Upper lobe of left lung (tissue), 4 donors: ENCODE measurements around the gene ARNT2.

ENCODE experiments used
- POLR2A ChIP-seq, 4 donors: fragments of 450-650 bp; IDR thresholded peaks; one replicate each; pipeline ENCODE4 v1.5.1; 2016 to 2017; ENCODE audit warnings: antibody characterized with exemption in 4 of 4, mild to moderate bottlenecking in 2 of 4
- POLR2AphosphoS5 ChIP-seq, 2 donors: sonication (generic); formaldehyde crosslinking; IDR thresholded peaks; one replicate each; pipeline ENCODE4 v1.5.1; 2017; ENCODE audit warnings: antibody characterized with exemption in 2 of 2
- TF ChIP-seq, protein P1 (sequence below), 6 experiments: fragments of 450-650 bp in 4 of 6; fragments of 200-600 bp in 2 of 6; sonication (generic) in 2 of 6; IDR thresholded peaks; one replicate each; pipeline ENCODE4 v1.5.1; 2016 to 2019; ENCODE audit warnings: antibody characterized with exemption in 6 of 6

DNA sequence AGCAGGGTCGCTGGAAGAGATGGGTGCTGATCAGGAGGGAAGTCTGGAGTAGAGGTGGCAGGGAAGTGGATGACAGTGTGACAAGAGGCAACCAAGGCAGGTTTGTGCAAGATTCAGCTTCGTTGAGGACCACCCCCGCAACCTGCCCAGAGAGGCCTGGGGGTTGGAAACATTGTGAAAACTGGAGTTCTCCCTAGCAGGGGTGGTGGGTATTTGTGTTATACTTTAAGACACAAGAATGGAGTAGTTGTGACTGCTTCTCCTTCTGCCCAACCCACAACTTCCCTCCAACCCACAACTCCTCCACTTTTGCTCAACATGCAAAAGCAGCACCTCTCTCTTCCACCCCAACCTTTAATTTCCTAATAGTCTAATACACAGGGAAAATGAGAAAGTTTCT is 8.6 kb upstream of the ARNT2 start:
- TF ChIP-seq, protein P1, sequence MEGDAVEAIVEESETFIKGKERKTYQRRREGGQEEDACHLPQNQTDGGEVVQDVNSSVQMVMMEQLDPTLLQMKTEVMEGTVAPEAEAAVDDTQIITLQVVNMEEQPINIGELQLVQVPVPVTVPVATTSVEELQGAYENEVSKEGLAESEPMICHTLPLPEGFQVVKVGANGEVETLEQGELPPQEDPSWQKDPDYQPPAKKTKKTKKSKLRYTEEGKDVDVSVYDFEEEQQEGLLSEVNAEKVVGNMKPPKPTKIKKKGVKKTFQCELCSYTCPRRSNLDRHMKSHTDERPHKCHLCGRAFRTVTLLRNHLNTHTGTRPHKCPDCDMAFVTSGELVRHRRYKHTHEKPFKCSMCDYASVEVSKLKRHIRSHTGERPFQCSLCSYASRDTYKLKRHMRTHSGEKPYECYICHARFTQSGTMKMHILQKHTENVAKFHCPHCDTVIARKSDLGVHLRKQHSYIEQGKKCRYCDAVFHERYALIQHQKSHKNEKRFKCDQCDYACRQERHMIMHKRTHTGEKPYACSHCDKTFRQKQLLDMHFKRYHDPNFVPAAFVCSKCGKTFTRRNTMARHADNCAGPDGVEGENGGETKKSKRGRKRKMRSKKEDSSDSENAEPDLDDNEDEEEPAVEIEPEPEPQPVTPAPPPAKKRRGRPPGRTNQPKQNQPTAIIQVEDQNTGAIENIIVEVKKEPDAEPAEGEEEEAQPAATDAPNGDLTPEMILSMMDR (IDR thresholded peaks at IDR 0.05): no peak
- TF ChIP-seq POLR2A (IDR thresholded peaks at IDR 0.05) (no peak), POLR2AphosphoS5 (IDR thresholded peaks at IDR 0.05) (no peak)
